HG03066 (cell line): ENCODE results near the gene EXOC6B.

Experiments
- ATAC-seq: cut with Tn5 transposase; IDR thresholded peaks from one replicate; pipeline ENCODE4 v1.9.1; 2021; ENCODE audit warnings: low read depth; ENCODE audit not compliant: unreplicated experiment

The EXOC6B gene

GRCh38 chr2:72399879-72400278 is 426.0 kb downstream of the EXOC6B start:
- ATAC-seq = no peak

- no peak for ATAC-seq
Observed at GRCh38 chr2:72395096-72395495, 430.7 kb downstream of the EXOC6B start.

DNA sequence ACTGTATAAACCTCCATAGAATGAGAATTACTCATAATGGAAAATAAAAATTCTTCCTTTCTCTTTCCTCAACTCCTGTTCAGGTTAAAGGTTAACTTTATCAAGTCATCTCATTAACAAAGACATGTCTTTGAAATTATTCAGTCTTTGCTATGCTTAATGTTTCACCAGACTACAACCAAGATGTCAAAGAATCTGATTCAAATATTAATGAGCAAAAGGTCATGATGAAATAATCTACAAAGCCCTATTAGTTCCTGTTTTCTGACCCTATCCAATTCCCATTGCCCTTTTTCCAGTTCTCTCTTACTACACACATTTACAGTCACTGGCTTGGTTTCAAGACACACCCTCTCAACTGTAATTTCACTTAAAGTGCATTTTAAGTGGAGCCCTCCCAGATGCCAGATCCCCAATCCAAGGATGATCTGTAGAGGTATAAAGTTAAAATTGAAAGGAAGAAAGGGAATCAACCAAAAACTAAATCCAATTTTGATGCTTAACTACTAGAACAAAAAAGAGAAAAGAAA is 431.2 kb downstream of the EXOC6B start:
- ATAC-seq = no peak

DNA sequence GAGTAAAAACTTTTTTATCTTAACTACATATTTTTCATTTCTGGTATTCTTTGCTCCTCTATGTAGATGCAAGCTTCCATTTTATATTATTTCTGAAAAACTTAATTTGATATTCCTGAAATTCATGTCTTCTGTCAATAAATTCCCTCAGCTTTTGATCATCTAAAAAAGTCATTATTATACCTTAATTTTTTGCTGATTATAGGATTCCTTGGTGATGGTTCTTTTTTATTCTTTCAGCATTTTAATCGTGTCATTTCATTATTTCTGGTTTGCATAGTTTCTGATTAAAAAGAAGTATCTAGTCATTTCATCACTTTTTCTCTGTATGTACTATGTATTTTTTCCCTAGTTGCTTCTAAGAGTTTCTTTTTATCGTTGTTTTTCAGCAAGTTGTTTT is 436.4 kb downstream of the EXOC6B start:
- no peak for ATAC-seq

GRCh38 chr2:72388263-72388662 is 437.6 kb downstream of the EXOC6B start:
- ATAC-seq = no peak

DNA sequence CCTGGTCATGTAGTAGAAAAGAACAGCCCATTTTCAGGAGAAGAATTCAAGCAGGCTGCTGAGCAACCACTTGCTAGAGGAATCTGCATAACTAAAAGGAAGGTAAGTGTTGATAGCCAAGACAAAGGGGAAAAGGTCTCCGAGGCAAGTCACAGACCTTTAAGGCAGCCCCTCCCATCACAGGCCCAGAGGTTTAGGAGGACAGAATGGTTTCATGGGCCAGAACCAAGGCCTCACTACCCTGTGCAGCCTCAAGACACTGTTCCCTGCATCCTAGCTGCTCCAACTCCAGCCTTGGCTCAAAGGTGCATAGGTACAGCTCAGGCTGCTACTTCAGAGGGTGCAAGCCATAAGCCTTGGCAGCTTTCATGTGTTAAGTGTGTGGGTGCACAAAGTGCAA is 439.5 kb downstream of the EXOC6B start:
- no peak for ATAC-seq

DNA sequence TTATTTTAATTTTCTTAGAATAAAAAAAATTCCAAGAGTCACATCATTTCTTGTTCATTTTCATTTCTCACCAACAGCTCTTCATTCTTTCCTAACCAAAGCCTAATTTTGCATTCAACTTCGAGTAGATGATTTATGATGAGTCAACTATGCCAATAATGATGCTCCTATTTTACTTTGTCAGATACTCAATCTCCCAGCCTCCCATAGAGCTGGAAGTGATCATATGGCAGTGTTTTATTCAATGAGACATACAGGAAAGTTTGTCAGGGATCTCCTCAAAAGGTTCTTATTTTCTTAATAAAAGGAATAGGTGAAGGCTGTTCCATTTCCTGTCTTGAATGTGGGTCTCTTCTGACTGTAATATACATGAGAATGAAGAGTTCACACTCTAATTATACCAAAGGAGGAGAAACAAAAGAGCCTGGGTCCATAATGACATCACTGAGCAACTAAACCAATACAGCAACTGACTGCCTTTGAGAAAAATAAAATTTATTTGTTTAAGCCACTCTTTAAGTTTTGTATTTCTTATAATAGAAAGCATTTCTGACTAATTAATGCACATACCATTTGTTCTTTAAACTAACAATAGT is 447.0 kb downstream of the EXOC6B start:
- ATAC-seq = no peak

DNA sequence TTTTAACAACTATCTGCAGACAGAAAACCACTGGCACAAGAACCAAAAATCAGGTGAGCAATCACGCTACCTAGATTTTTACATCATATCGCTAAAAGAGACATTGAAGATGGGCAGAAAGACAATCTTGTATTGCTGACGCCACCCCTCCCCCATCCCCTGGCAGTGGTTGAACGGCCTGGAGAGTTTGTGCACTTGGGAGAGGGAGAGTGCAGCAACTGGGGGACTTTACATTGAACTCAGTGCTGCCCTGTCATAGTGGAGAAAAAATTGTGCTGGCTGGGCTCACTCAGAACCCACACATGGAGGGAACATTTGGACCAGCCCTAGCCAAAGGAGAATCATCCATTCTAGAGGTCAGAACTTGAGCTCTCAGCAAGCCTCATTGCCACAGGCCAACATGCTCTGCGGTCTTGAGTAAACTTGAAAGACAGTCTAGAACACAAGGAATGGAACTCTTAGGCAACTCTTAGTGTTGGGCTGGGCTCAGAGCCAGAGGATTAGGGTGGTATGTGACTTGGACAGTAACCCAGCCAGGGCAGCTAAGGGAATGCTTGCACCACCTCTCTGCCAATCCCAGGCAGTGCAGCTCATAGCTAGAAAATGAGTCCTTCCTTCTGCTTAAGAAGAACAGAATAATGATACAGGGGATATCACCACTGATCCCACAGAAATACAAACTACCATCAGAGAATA is 458.2 kb downstream of the EXOC6B start:
- ATAC-seq = no peak

DNA sequence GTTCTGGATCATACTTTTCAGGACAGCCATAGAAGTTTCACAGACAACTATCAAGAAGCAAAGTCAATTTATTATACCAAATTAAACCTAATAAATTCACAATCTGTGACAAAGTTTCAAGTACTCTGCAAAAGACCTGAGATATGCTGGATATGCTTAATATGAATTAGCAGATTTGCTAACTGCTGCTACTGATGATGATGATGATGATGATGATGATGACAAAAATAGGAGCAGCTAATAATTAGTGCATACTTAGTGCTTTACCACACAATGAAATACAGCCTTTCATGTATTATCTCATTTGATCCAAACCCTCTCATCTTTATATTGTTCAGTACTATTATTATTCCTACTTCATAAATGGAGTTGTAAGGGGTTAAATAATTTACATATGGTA is 462.4 kb downstream of the EXOC6B start:
- ATAC-seq = no peak

GRCh38 chr2:72362733-72363132 is 463.1 kb downstream of the EXOC6B start:
- no peak for ATAC-seq

GRCh38 chr2:72361521-72361920 is 464.3 kb downstream of the EXOC6B start:
- no peak for ATAC-seq

GRCh38 chr2:72361042-72361441 is 464.8 kb downstream of the EXOC6B start:
- no peak for ATAC-seq

GRCh38 chr2:72350852-72351251 is 475.0 kb downstream of the EXOC6B start:
- no peak for ATAC-seq

GRCh38 chr2:72349016-72349415 is 476.8 kb downstream of the EXOC6B start:
- ATAC-seq = no peak

GRCh38 chr2:72347081-72347480 is 478.8 kb downstream of the EXOC6B start:
- no peak for ATAC-seq

- no peak for ATAC-seq
Observed at GRCh38 chr2:72341639-72342038, 484.2 kb downstream of the EXOC6B start.

GRCh38 chr2:72340665-72341064 is 485.2 kb downstream of the EXOC6B start:
- no peak for ATAC-seq

GRCh38 chr2:72338076-72338475 is 487.8 kb downstream of the EXOC6B start:
- no peak for ATAC-seq

DNA sequence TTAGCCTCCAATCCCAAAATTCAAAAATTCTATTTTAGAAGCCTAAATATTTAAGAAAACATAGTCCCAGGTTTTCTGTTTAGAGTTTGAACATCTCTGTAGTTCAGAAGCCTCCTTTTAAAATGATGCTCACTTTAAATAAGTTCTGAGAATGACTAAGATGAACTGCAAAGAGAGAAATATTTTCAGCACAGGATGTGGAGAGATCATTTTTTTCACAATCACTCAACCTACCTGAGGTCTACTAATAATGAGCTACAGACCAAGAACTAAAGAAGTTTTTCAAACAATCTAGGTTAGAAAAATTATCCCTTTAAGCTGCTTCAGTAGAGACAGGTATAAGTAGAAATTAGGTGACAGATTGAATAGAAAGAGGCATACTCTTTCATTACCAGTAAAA is 493.1 kb downstream of the EXOC6B start:
- no peak for ATAC-seq

GRCh38 chr2:72330652-72331051 is 495.2 kb downstream of the EXOC6B start:
- no peak for ATAC-seq

- no peak for ATAC-seq
Observed at GRCh38 chr2:72326759-72327158, 499.1 kb downstream of the EXOC6B start.
